ENCODE results near the gene NLRP14. TPM values are rescaled to one million over a fixed set of nuclear protein-coding genes. Genes with fewer than 3 reads are reported as not detected.

The NLRP14 gene
- total and polyA plus RNA-seq, 2 of the 8 experiments (the other 6 are each of a cell fraction or from before 2014, with no cell fraction given): 0.05 TPM; not detected in 1

GRCh38 chr11:6979365-6979764 lies 40.9 kb upstream of the NLRP14 start:
- no peaks in the 10 kb centered on the region for H3K79me2 ChIP-seq (ENCODE audit: control insufficient read depth in 1 of 2, insufficient read depth in 2 of 2, low read length in 2 of 2)
- H4K8ac ChIP-seq (ENCODE audit: extremely low read depth, insufficient read depth, low read length): no peak overlapping the region
- H2AK5ac ChIP-seq (ENCODE audit: low read depth, low read length): no peak overlapping the region
- 0 out of 2 replicates have a peak, but pooled peaks cover 1% of the 10 kb centered on the region for H3K23me2 ChIP-seq (ENCODE audit: low read depth, low read length)
- 98% methylated on average over 2 of the region's 2 CpGs; no CpG with 5 or more reads in 1 of the 2 experiments for WGBS, 2 experiments (ENCODE audit: extremely low coverage in 1 of 2, insufficient coverage in 1 of 2, insufficient read length in 1 of 2, insufficient replicate concordance in 2 of 2, low coverage in 1 of 2, low lambda C conversion rate in 2 of 2, missing lambda C conversion rate in 1 of 2)
- no peak overlapping the region for H3K27ac ChIP-seq (ENCODE audit: low read depth, low read length)
- ChIA-PET CTCF (ENCODE audit: partially characterized antibody) (interaction anchor here (0.7 to 0.8 kb wide), 2 partner anchors 16 to 136 kb away, joined by 3 read pairs; no protein-coding TSS in a partner anchor), POLR2A (ENCODE audit: partially characterized antibody) (no interaction called here)
- H3K79me1 ChIP-seq (ENCODE audit: low read depth, low read length): no peaks in the 10 kb centered on the region
- no peak overlapping the region for H4K5ac ChIP-seq (ENCODE audit: insufficient read length, low read depth, low read length)
- no peaks in the 10 kb centered on the region for H3K27me3 ChIP-seq (replicated peaks in 1 of 4; ENCODE audit: control insufficient read depth in 3 of 4, extremely low read depth in 1 of 4, insufficient read depth in 3 of 4, low read length in 3 of 4)
- no peak overlapping the region for H2BK12ac ChIP-seq (ENCODE audit: low read depth, low read length)
- no peak overlapping the region for H3K9ac ChIP-seq (replicated peaks in 1 of 4; ENCODE audit: extremely low read depth in 1 of 4, low read depth in 3 of 4, low read length in 3 of 4)
- no peaks in the 10 kb centered on the region for H3K36me3 ChIP-seq (ENCODE audit: control insufficient read depth in 2 of 4, insufficient read depth in 4 of 4, low read length in 3 of 4)
- no peaks in the 10 kb centered on the region for H3K9me3 ChIP-seq (ENCODE audit: insufficient read depth in 2 of 2, low read depth in 1 of 2, low read length in 1 of 2)
- no peaks in the 10 kb centered on the region for H3K4me1 ChIP-seq (replicated peaks in 1 of 4; ENCODE audit: control insufficient read depth in 3 of 4, insufficient read depth in 4 of 4, low read length in 3 of 4)
- H3K14ac ChIP-seq (ENCODE audit: insufficient read length): no peak overlapping the region
- no peak overlapping the region for H2BK15ac ChIP-seq (ENCODE audit: low read length)
- no peak overlapping the region for H3K4me3 ChIP-seq (ENCODE audit: extremely low read depth in 1 of 4, insufficient read depth in 2 of 4, low read depth in 3 of 4, low read length in 4 of 4)
- H3K23ac ChIP-seq (ENCODE audit: insufficient read length): no peak overlapping the region
- H2BK5ac ChIP-seq (ENCODE audit: low read depth, low read length): no peak overlapping the region
- H3K4ac ChIP-seq (replicated peaks; ENCODE audit: insufficient read length, low read depth, low read length): no peak overlapping the region
- no peak overlapping the region for H3K18ac ChIP-seq (ENCODE audit: extremely low read depth, low read length)
- FAIRE-seq: no peak
- H3K4me2 ChIP-seq (ENCODE audit: insufficient read depth in 1 of 2, low read depth in 2 of 2, low read length in 2 of 2): no peak overlapping the region
- H4K91ac ChIP-seq (replicated peaks; ENCODE audit: insufficient read length, low read length): no peak overlapping the region
- DNase-seq (ENCODE audit: low read depth in 1 of 2, low spot score in 2 of 2): no peak
- TF ChIP-seq SAP30 (IDR thresholded peaks at IDR 0.05; ENCODE audit: insufficient read depth, insufficient replicate concordance, low read length) (no peak), GTF2F1 (IDR thresholded peaks at IDR 0.05; ENCODE audit: borderline replicate concordance, low read depth, low read length) (no peak), E2F6 (IDR thresholded peaks at IDR 0.05) (no peak), POLR2A (IDR thresholded peaks at IDR 0.05; ENCODE audit: control extremely low read depth in 1 of 2, low read depth in 2 of 2, low read length in 2 of 2) (no peak), MAX (IDR thresholded peaks at IDR 0.05) (no peak), GABPA (IDR thresholded peaks at IDR 0.05; ENCODE audit: borderline replicate concordance, insufficient read depth, low read length) (no peak), RNF2 (IDR thresholded peaks at IDR 0.05; ENCODE audit: borderline replicate concordance, low read depth, low read length, missing control alignments, poor library complexity, severe bottlenecking) (no peak), SRF (IDR thresholded peaks at IDR 0.05; ENCODE audit: low read depth, low read length) (no peak), JUND (IDR thresholded peaks at IDR 0.05; ENCODE audit: low read length) (no peak), YY1 (IDR thresholded peaks at IDR 0.05; ENCODE audit: low read depth, low read length) (no peak), RFX5 (IDR thresholded peaks at IDR 0.05; ENCODE audit: borderline replicate concordance, low read depth, low read length) (no peak), CEBPB (IDR thresholded peaks at IDR 0.05; ENCODE audit: low read depth, low read length) (no peak), CBX8 (IDR thresholded peaks at IDR 0.05; ENCODE audit: borderline replicate concordance, low read depth, low read length) (no peak), HDAC6 (IDR thresholded peaks at IDR 0.05; ENCODE audit: low read depth, low read length) (no peak)
- no peak overlapping the region for H3K56ac ChIP-seq (replicated peaks; ENCODE audit: insufficient read length, low read depth, low read length)
- no peak overlapping the region for H2BK20ac ChIP-seq (ENCODE audit: low read length)
- H4K20me1 ChIP-seq (replicated peaks in 1 of 2; ENCODE audit: control insufficient read depth in 1 of 2, insufficient read depth in 2 of 2, low read length in 2 of 2): no peaks in the 10 kb centered on the region
- no peak overlapping the region for H2AFZ ChIP-seq (ENCODE audit: low read length)
- H2BK120ac ChIP-seq (replicated peaks; ENCODE audit: low read depth, low read length): no peak overlapping the region
